BJ (cell line): Measurements from ENCODE around the gene PNPLA7. TPM values are rescaled to one million over a fixed set of nuclear protein-coding genes. Genes with fewer than 3 reads are reported as not detected.

Experiments
- CTCF ChIA-PET: fragments of 350-600 bp; formaldehyde crosslinking; extraction: SDS; loops from one replicate; lab custom pipeline; 2021; ENCODE audit warnings: antibody characterized with exemption, inconsistent platforms; lab: Yijun Ruan, JAX
- POLR2A ChIA-PET: fragments of 300-600 bp; sonication (Branson Sonifier 250); formaldehyde crosslinking; extraction: SDS; loops from one replicate; lab custom pipeline; 2021; ENCODE audit warnings: antibody characterized with exemption; lab: Charles Lee
- DNase-seq: peaks from one replicate; pipeline ENCODE4 v3.0.0-alpha.2; 2011; ENCODE audit warnings: low read depth
- H3K27me3 ChIP-seq: 2 replicates; pipeline ENCODE4 v1.6.0; 2011; ENCODE audit warnings: low read length; ENCODE audit not compliant: control insufficient read depth, insufficient read depth
- H3K36me3 ChIP-seq: 2 replicates; pipeline ENCODE4 v1.5.1; 2011; ENCODE audit warnings: low read length; ENCODE audit not compliant: control insufficient read depth, insufficient read depth
- H3K4me3 ChIP-seq: 2 replicates; pipeline ENCODE4 v1.5.1; 2011; ENCODE audit warnings: low read depth, mild to moderate bottlenecking, control low read depth, low read length
- polyA plus RNA-seq: library from polyadenylated mRNA; depleted of rRNA; stranded (reverse); fragments of >200 nt; gene quantifications from 2 replicates; pipeline ENCODE4 v1.2.3, GENCODE V29; 2011
- TF ChIP-seq, protein P1 (sequence below): IDR thresholded peaks from 2 replicates; pipeline ENCODE4 v1.5.1; 2011; ENCODE audit warnings: low read depth, mild to moderate bottlenecking, control low read depth, inconsistent platforms, low read length, moderate library complexity; ENCODE audit not compliant: insufficient read depth

The PNPLA7 gene
- polyA plus RNA-seq, 1 experiment: 0.63 TPM

DNA sequence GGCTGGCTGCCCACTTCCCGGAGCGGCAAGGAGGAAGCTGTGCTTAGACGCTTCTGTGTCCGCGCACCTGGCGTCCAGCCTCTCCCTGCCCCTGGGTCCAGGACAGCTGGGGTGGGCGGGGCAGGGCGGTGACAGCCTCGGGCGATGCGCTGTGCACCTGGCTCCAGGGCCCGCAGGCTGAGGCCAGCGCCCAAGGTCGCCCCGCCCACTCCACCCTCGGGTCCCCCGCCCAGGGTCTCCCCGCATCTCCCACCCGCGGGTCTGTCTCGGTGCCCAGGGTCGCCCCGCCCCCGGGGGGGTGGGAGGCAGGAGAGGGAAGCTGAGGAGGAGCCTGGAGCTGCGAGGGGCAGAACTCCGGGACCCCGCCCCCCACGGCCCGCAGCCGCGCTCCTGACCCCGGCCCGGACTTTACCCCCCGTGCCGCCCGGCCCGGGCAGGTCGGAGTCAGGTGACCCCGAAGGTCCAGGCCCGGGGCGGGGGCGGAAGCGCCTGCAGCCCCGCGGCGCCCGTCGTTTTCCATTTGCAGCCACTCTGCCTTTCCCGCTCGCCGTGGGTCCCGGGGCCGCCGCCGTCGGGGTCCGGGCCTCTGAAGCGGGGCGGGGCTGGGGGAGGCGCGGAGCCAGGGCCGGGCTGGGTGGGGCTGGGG lies 108.8 kb downstream of the PNPLA7 start, which contains the start of gene ENTPD8:
TSS of gene ENTPD8 (minus strand) at position 69 of the 646 bp plus-strand sequence. CDS start 3,072 bp downstream, outside the sequence.
- Histone ChIP-seq H3K27me3 (no peaks in the 10 kb centered on the region), H3K36me3 (no peaks in the 10 kb centered on the region), H3K4me3 (peak within 1 kb of the TSS; percentile 35)
- ChIA-PET POLR2A (interaction anchor here (0.6 kb wide), 1 partner anchor 252 kb away, joined by 6 read pairs; no protein-coding TSS in a partner anchor), CTCF (interaction anchor here (3.6 kb wide), 1 partner anchor 18 kb away, joined by 27 read pairs; the partner anchor contains the start of genes EXD3 and NOXA1)
- no peak for DNase-seq
- TF ChIP-seq, protein P1, sequence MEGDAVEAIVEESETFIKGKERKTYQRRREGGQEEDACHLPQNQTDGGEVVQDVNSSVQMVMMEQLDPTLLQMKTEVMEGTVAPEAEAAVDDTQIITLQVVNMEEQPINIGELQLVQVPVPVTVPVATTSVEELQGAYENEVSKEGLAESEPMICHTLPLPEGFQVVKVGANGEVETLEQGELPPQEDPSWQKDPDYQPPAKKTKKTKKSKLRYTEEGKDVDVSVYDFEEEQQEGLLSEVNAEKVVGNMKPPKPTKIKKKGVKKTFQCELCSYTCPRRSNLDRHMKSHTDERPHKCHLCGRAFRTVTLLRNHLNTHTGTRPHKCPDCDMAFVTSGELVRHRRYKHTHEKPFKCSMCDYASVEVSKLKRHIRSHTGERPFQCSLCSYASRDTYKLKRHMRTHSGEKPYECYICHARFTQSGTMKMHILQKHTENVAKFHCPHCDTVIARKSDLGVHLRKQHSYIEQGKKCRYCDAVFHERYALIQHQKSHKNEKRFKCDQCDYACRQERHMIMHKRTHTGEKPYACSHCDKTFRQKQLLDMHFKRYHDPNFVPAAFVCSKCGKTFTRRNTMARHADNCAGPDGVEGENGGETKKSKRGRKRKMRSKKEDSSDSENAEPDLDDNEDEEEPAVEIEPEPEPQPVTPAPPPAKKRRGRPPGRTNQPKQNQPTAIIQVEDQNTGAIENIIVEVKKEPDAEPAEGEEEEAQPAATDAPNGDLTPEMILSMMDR: no peak

DNA sequence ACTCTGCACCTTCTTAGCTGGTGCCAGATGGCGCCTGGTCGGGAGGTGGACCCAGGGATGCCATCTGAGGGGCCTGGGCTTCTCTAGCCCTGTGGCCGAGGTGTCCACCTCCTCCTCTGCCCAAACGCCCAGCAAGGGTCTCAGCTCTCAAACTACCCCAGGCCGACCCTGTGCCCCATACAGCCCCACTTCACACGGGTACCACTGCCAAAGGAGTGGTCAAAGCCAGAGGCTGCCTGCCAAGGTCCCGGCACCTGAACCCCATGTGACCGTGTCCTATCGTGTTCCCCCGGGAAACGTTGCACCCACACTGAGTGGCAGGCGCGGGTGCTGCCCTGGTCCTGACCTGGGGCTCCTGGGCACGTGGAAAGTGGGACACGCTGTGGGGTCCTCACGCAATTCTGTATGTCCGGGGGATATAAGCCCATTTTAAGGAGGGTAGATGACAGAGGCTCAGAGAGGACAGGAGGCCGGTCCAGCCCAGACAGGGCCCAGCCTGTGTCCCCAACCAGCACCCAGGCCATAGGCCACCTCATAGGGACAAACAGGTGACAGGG lies 111.0 kb downstream of the PNPLA7 start:
- POLR2A ChIA-PET: no interaction called here
- DNase-seq: no peak
- Histone ChIP-seq H3K27me3 (no peaks in the 10 kb centered on the region), H3K4me3 (no peak overlapping the region), H3K36me3 (no peaks in the 10 kb centered on the region)
- CTCF ChIA-PET: interaction anchor here (0.6 kb wide), 1 partner anchor 1181 kb away, joined by 4 read pairs; no protein-coding TSS in a partner anchor
- TF ChIP-seq, protein P1: no peak

DNA sequence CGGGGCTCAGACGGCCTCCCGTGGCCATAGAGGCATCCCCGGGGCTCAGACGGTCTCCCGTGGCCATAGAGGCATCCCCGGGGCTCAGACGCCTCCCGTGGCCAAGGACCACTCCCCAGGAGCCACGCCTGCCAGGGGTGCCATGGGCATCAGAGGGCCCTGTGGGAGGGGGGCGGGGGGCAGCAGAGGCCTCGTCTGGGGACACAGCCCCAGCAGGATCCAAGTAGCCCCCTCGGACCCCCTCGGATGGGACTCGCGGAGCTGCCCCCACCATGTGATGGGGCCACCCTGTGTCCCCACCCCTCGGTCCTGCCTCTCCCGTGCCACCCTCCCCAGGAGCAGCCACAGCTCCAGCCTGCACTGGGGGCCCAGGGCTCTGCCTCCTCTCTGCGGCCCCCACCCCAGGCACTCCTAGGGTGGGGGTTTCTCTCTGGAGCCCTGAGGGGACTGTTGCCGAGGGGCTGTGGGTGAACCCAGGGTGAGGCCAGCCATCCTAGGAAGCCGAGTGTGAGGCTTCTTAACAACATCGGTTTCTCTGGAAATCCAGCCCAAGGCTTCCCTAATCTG lies 111.5 kb downstream of the PNPLA7 start:
- TF ChIP-seq, protein P1: no peak
- no peaks in the 10 kb centered on the region for H3K36me3 ChIP-seq
- H3K4me3 ChIP-seq: no peak overlapping the region
- no peak for DNase-seq
- ChIA-PET CTCF (no interaction called here), POLR2A (no interaction called here)
- H3K27me3 ChIP-seq: no peaks in the 10 kb centered on the region

DNA sequence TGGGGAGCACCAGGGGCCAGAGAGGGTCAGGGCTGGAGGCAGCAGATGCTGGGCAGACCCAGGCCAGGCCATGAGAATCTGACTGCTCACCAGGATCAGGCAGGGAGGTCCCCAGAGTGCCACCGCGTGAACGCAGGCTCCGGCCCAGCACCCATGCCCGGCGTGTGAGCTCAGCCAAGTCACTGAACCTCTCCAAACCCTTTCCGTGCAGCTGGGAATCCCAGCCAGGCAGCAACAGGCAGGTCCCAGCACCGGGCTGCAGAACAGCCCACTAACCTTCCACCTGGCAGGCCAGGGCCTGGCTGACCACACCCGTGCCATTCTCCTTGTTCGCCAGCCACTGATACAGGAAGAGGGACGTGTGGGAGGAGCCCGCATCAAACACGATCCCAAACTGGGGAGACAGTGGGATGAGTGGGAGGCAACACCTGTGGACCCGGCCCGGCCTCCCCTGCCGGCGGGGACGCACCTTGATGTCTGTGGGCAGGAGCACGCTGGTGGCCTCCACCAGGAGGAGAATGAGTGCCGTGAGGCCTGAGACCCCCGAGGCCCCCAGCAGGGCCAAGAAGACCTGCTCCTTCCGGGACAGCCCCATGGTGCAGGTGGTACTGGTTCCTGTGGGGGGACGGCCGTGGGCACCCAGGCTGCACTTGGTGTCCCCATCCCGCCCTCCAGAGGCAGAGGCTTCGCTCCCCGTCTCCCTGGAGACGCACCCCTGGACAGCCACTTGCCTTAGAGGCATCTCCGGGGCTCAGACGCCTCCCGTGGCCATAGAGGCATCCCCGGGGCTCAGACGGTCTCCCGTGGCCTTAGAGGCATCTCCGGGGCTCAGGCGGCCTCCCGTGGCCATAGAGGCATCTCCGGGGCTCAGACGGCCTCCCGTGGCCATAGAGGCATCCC lies 112.3 kb downstream of the PNPLA7 start:
- POLR2A ChIA-PET: no interaction called here
- CTCF ChIA-PET: no interaction called here

More for the DNA sequence above, 112.3 kb downstream of the PNPLA7 start:
- TF ChIP-seq, protein P1: no peak
- Histone ChIP-seq H3K27me3 (no peaks in the 10 kb centered on the region), H3K4me3 (no peak overlapping the region), H3K36me3 (no peaks in the 10 kb centered on the region)
- no peak for DNase-seq
